HG03432 (cell line): ENCODE measurements around the gene BNIP3.

Source experiments
- ATAC-seq: cut with Tn5 transposase; IDR thresholded peaks from one replicate; pipeline ENCODE4 v1.9.1; 2021; ENCODE audit warnings: mild to moderate bottlenecking, moderate library complexity; ENCODE audit not compliant: unreplicated experiment

The BNIP3 gene, protein sequence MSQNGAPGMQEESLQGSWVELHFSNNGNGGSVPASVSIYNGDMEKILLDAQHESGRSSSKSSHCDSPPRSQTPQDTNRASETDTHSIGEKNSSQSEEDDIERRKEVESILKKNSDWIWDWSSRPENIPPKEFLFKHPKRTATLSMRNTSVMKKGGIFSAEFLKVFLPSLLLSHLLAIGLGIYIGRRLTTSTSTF

DNA sequence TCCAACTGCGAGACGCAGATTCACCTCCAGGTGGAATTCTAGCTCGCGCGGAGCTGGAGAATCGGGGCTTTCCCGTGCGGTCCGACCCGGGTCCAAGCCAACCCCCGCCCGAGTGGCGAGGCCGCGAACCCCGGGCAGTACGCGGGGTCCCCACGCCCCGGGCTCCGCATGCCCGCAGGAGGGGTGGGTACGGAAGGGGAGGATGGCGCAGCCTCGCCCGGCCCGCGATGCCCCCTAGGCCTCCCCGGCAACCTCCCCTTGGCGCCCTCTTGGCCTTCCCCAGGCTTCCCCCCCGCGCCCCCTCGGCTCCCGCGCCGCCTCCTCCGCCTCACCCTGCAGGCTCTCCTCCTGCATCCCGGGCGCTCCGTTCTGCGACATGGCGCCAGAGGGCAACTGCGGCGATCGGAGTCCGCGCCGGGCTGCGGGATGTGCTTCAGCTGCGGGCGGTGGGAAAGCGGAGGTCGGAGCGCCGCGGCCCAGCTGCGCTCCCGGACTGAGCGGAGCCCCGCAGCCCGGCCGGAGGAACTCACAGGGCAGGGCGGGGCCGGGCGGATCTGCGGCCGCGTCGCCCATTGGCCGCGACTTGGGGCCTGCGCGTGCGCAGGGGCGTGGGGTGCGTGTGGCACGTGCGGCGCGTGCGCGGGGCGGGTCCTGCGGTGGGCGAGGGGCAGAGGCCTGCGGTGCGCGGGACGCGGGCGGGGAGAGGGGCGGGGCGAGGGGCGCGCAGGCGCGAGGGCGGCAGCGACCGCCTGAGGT, at the start of gene BNIP3:
BNIP3 (minus strand) TSS at position 495 of the 756 bp plus-strand sequence; CDS start at position 378, 117 bp downstream.
- ATAC-seq: peak; percentile 90

DNA sequence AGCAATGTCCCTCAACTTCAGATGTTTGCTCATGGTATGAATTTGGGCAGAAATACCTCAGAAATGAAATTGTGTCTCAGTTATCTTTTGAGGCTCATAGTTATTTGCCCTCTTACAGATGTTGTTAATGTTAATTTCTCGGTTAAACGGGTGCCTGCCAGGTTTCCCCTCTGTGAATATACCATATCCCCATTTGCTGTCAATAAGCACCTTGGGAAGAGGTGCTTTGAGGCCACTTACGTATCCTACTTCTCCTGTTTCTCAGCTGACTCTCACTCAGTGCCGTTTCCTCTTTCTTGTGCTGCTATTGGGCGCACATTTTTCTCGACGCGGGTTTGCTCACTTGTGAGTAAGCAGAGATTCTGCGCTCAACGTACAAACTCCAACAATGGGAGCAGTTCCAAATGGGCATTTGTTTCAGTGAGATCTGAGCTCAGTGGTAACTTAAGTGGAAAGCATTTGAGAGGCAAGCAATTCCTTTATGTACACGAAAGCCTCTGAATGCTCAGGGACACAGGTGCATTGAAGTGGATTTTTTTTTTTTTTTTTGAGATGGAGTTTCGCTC, 49.3 kb upstream of the BNIP3 start:
- no peak for ATAC-seq

DNA sequence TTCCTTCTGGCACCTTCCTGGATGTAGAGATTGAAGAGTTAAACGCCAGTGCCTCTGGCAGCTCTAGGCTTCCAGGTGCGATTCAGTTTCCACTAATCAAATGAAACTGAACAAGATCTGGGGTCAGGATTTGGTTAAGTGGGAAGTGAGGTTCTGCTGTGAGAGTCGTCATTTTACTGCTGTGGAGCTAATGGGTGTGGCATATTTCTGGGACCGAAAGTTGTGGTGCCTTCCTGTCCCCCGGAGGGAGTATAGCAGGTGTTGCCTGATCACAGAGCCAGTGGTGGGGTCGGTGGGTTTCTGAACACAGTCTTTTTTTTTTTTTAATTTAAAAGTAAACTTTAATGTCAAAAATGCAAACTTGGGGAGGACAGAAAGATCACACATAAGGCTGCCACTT, 47.0 kb upstream of the BNIP3 start:
- ATAC-seq: no peak

DNA sequence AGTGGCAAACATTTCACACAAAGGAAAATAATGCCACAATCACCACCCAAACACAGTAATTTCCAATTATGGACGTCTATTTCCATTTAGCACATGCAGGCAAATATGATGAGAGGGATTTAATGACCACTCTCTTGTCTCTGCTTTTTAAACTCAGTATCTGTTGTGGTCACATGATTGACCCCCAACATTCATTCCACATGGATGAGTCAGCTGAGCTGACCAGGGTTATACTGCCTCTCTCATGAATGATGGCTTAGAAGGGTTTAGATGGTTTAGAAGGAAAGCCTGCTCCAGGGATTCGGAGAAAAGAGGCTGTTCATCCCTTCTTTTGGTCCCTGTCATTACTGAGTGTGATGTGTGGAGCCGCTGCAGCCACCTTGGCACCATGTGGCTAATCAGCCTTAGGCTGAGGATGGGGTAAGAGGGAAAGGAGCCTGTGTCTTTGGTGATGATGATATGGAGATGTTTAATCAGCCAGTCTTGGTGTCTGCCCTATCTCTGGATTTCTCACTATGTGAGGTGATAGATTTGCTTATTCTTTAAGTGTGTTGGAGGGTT, 45.8 kb upstream of the BNIP3 start:
- no peak for ATAC-seq

DNA sequence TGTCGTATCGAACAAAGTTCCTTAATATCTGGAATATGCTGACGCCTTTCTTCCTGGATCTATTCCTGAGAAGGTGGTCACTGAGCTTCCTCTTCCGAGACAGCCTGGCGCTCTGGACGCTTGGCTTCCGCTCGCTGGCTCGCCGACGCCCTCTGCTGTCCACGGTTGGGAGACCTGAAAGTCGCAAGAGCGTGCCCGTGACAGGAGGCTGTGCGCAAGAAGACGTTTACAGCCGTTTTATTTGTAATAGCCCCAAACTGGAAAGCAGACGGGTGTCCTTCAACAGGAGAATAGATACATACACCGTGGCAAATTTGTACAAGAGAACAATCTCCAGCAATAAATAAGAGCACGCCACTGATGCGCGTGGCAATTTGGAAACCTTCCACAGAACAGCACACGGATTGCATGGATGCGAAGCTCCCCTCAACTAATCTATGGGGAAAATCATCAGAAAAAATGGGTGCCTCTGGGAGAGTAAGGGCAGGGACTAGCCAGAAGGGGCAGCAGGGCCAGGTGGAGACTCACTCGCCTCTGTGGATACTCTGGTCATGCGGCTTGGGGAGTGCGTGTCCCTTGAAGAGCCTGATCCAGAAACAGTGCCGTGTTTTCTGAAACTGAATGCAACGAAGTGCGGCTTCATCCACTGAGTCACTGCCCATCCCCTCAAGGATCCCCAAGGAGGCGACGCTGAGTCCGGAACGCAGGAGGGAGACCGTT, 41.5 kb upstream of the BNIP3 start:
- ATAC-seq: peak; percentile 87

DNA sequence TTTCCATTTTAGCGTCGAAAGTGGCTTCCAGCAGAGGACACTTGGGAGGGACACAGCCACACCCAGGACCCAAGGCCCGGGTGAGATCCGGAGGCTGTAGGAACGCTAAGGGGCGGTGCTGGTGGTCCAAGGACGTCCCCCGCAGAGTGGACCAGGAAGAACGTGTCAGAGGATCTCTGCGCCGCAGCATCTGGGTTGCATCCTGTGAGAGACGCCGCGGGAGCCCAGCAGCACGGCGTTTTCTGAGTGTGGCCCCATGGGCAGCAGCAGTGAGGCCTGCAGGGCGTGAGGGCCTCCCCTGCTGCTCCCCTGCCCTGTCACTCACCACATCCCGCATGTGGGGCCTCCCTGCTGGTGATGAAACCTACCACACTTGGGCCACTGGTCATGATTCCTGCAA, 40.5 kb upstream of the BNIP3 start:
- ATAC-seq: no peak

DNA sequence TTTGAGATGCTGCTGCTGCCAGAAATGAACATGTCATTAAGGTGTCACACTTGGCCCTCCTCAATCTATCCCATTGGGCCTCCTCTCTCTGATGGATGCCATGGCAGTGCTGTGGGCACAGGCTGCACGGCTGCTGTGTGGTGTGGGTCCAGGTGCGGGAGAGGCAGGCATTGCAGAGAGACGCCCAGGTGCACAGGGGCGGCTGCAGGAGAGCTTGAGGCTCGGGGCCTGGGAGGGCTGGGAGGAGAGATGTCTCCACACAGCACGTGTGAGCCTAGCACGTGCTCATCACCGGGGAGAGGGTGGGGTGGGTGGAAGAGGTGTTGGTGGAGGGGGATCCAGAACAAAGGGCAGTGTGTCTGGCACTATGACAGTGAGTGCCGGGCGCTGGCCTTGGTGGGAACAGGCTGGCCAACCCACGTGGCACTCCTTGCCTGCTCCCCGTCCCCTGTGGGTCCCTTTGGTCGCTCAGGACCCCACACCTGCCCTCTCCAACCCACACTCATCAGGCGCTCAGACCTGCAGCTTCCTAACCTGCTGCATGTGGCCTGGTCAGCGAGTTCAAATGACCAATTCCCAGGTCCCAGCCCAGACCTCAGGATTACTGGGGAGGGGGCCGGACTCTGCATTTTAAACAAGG, 39.9 kb upstream of the BNIP3 start:
- no peak for ATAC-seq

DNA sequence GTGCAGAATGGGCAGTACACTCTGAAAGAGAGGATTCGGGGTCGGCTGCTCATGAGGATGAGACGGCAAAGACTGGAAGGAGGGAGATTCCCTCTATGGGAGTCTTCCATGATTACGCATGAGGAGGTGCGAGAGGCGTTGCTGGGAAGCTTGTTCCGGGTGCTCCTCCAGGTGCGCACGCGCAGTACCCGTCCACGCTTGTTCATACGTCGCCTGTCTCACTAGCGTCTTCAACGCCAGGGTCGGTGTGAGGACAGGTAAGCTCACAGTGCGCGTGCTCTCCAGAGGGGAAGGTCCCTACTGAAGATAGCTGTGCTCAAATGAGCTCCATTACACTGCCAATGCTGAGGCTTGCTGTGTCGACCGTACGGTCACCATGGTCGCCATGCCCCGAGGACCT, 39.3 kb upstream of the BNIP3 start:
- no peak for ATAC-seq

DNA sequence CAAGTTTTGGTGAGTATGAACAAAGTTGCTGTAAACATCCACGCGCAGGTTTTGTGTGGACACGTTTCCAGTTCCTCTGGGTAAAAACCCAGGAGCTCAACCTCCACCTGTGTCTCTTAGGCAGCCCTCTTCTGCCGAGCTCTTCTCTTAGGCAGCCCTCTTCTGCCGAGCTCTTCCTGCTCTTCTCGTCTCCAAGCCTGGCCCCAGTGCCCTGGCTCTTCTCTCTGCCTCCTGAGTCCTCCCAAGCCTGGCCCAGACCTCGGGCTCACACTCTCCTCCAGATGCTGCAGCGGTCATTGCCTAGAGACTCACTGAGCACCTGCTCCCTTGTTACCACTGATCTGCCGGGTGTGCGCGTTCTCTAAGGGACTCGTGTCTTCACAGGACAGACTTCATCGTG, 38.7 kb upstream of the BNIP3 start:
- no peak for ATAC-seq

DNA sequence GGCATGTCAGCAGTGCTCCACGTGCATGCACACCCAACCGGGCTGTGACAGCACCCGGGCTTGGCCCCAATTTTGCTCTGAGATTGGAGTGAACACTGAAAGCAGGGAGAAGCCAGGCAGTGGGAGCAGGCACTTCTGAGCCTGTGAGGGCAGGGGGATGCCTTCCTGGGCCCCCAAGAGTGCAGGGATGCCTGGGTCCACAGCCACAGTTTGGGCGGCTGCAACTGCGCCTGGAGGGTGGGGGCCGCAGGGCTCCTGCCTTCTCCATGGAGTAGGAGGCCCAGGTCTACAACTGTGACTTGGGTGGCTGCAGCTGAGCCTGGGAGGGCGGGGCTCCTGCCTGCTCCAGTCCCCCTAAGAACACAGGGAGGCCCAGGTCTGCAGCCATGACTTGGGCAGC, 37.6 kb upstream of the BNIP3 start:
- ATAC-seq: no peak

DNA sequence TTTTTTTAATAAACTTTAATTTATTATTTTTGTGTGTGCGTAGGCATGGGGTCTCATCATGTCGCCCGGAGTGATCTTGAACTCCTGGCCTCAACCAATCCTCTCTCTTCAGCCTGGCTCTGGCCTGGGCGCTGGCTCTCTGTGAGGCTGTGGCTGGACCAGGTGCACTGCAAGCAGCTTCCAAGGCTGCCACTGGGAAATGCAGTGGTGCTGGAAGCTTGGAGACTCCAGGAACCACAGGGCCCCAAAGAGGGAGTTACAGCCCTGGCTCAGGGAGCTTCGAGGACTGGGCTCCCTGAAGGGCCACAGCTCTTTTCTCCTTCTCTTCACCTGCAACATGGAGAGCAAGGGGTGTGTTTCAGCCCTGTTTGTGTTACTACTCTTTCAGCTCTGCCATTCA, 36.7 kb upstream of the BNIP3 start:
- no peak for ATAC-seq

DNA sequence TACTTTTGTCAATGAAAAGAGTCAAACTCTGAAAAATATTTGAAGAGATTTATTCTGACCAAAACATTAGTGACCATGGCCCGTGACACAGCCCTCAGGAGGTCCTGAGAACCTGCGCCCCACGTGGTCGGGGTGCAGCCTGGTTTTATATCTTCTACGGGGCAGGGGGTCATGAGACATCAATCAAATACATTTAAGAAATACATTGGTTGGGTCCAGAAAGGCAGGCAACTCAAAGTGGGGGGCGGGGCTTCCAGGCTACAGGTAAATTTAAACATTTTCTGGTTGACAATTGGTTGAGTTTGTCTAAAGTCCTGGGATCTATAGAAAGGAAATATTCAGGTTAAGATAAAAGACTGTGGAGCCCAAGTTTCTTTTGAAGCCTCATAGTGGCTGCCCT, 34.8 kb upstream of the BNIP3 start:
- ATAC-seq: no peak

DNA sequence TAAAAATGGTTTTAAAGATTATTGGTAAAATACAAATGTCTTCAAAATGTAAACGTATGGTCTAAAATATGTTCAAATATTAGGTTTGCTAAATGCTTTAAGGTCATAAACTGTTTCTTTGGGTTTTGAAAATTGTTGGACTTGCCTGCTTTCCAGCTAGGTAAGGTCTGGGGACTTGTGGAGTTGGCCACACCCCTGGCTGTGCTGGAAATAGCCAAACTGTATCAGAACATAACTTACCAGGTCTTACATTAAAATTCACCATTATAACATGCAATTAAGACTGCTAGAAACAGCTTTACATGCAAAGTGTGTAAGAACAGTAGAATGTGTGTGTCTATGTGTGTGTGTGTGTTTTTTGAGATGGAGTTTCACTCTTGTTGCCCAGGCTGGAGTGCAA, 29.7 kb upstream of the BNIP3 start:
- no peak for ATAC-seq

DNA sequence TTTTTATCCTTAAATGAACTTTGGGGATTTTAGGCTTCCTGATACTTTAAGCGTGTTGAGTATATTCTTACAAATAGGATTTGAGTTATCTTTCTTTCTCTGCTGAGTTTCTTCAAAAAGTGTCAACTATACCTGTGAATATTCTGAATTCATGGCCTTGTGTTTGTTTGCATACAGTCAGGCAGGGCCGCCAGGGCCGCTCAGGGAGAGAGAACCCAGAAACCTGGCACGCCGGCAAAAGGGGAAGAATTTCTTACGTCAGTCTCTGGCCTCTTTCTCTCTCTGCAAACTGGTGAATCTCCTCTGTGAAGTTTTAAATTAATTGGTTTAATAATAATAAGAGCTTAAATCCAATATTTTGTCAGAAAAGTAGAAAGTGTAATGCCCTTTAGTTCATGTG, 29.3 kb upstream of the BNIP3 start:
- ATAC-seq: no peak

DNA sequence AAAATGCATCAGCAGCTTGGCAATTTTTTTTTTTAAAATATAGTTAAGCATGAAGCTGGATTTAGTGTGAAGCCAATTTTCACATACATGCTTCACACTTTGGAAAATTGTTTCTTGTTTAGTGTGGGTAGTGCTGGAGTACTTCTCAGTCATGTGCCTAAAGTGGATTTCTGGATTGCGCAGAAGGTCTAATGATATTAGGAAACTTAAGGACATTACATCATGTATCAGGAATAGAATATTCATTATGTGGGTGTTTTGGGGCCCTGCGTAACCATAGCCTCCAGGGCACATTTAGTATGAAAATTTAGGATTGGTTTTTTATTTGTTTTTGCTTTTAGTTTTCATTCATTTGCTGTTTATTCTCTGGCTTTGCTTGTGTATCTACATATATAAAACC, 28.8 kb upstream of the BNIP3 start:
- ATAC-seq: no peak

DNA sequence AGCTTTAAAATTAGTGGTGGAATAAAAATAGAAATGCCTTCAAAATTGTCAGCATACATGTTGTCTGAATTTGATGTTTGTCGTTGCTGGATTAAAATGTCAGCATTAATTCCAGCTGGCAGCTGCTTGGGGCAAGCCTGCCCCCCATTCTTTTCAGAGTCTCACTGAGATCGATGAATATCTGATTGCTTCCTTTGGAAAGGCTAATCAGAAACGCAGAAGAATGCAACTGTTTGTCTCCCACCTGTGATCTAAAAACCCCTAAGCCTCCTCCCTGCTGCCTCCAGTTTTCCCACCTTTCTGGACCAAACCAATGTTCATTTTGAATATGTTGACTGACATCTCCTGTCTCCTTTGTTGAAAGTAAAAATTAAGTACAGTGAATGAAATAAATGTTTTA, 27.9 kb upstream of the BNIP3 start:
- no peak for ATAC-seq

DNA sequence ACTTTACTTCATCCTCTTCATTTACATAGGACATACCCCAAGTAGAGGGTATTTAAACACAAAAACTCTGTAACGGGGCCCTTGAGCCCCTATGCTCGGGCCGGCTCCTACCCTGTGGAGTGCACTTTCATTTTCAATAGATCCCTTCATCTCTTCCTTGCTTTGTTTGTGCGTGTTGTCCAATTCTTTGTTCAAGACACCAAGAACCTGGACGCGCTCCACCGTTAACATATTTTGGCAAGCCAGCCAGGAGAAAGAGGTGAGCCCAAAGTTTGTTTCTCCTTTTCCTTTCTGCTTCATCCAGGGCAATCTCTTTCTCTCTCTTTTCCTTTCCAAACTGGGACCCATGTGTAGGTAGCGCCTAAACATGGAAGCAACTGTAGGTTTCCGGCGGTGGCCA, 26.0 kb upstream of the BNIP3 start:
- no peak for ATAC-seq

DNA sequence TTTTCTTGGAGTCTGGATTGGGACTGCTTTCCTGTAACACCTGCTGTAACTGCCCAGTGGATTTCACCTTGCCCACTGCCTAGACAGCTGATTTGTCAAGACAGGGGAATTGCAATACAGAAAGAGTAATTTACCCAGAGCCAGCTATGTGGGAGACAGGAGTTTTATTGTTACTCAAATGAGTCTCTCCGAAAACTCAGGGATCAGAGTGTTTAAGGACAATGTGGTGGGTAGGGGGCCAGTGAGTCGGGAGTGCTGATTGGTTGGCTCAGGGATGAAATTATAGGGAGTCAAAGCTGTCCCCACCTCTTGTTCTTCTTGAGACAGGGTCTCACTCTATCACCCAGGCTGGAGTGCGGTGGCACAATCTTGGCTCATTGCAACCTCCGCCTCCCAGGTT, 25.2 kb upstream of the BNIP3 start:
- ATAC-seq: no peak

DNA sequence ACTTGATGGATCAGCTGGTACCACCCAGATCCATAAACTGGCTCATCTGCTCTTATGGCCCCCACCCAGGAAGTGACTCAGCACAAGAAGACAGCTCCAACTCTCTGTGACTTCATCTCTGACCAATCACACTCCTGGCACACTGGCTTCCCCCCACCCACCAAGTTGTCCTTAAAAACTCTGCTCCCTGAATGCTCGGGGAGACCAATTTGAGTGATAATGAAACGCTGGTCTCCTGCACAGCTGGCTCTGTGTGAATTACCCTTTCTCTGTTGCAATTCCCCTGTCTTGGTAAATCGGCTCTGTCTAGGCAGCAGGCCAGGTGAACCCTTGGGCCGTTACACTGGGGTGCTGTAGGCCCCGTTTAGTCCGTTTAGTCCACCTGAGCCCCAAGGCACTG, 23.4 kb upstream of the BNIP3 start:
- no peak for ATAC-seq

DNA sequence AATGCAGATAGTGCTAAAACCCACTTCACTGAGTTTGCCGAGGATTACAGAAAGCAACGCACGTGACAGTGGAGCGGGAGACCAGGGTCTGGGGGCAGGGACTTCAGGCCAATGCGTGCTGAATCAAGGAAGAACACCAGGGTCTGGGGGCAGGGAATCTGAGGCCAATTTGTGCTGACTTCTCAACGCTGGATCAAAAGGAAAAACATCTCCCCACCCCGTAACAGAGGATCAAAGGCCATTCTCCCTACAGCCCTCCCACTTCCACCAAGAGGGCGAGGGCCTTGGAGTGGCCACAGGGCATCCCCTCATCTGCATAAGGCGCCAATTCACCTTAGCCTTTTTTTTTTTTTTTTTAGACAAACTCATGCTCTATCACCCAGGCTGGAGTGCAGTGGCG, 22.3 kb upstream of the BNIP3 start:
- no peak for ATAC-seq

DNA sequence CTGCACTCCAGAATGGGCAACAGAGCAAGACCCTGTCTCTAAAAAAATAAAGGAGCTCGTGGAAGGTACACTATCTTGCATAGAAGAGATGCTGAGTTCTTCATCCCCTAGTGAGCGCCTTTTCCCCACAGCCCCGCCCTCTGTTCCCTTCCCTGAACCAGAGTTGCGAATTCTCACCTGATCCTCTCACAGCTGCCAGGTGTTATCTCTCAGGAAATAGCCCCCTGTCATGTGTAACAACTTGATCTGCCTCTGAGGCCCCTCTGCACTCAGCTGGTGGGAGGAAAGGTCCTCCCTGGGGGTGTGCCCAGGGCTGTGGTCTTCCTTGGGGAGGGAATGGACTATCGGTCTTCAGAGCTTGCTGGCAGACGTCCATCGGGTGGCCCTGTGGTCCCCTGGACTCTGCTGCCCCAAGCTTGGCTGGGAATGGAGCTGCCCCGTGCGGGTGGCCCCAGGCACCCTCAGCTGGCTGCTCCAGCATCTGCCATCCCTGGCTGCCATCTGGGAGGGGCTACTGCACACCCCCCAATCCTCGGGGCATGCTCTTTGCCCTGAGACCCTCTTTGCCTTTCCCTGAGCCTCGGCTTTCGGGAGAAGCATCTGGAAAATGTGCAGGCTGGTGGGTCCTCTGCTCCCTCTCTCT, 21.7 kb upstream of the BNIP3 start:
- no peak for ATAC-seq
